IPS-11a (cell line): ENCODE measurements around the gene LHFPL6.
"Not testable (repeated sequence)": the region's sequence is repeated elsewhere in the genome, so short reads cannot be mapped to it uniquely, and the experiment has no call there.

Source experiments
- H3K4me3 ChIP-seq: one replicate; pipeline ENCODE4 v1.5.1; 2013; ENCODE audit warnings: low read depth, low read length, control low read depth

The LHFPL6 gene

DNA sequence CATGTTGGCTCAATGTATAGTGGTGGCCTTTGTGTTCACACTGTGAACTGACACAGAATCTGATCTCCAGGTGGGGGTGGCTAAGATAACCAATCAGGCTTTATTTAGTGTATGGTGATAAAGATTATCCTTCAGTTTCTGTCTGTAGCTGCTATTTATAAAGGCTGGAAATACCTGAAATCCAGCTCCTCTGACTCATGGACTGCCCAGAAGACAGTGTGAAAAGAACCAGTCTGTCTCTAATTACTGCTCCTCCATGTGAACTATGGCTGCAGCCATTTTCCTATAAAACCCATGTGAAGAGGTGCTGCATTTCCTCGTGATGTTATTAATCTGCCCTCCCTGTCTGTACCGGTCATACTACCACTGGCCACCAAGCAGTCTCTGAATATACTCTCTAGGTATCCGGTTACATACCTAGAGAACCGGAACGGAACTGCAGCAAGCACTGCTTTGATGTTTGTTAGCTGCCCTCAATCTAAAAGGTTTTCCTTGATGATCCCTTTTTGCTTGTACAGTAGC is 238.0 kb downstream of the LHFPL6 start:
- H3K4me3 ChIP-seq, result no peak overlapping the region

- H3K4me3 ChIP-seq, result no peak overlapping the region
These were observed 239.6 kb downstream of the LHFPL6 start for GRCh38 chr13:39363382-39363772.

- H3K4me3 ChIP-seq, result no peak overlapping the region
These were observed 240.2 kb downstream of the LHFPL6 start for GRCh38 chr13:39362652-39363381.

DNA sequence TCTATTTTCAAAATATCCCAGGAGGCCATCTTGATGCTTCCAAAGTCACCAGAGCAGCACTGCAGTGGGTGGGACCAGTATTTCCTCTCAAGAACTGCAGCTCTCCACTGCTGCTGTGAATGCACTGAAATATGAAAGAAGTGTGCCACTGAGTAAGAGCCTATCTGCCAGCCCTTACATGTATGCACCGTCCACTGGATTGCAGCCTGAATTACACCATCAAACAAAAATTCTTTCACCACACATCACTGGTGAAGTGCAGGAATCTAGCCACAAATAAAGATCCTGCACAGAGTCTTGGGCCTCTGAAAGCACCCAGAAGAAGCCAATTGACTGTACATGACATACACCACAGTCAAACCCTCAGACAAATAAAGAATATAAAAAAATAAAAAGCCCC is 249.0 kb downstream of the LHFPL6 start:
- no peak overlapping the region for H3K4me3 ChIP-seq

GRCh38 chr13:39350461-39350881 is 252.5 kb downstream of the LHFPL6 start:
- no peak overlapping the region for H3K4me3 ChIP-seq

GRCh38 chr13:39349391-39349960 is 253.5 kb downstream of the LHFPL6 start:
- H3K4me3 ChIP-seq, result no peak overlapping the region

- H3K4me3 ChIP-seq, result no peak overlapping the region
These were observed 254.8 kb downstream of the LHFPL6 start for GRCh38 chr13:39347926-39348901.

DNA sequence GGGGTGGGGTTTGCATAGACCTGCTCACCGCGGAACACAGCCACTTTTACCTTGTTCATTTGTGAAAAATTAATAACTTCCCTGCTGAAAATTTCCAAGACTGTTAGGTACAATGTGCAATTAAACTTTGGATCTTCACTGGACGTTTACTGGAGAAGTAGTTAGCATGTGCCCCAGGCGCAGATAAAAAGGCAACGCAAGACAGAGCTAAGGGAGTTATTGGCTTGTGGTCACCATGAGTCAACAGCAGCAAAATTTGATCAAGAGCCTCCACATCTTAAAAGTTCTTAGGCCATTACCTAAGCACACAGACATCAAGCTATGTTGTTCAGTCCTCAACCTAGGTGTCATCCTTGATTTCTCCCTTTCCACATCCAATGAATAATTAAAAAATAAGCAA is 257.0 kb downstream of the LHFPL6 start:
- H3K4me3 ChIP-seq, result no peak overlapping the region

DNA sequence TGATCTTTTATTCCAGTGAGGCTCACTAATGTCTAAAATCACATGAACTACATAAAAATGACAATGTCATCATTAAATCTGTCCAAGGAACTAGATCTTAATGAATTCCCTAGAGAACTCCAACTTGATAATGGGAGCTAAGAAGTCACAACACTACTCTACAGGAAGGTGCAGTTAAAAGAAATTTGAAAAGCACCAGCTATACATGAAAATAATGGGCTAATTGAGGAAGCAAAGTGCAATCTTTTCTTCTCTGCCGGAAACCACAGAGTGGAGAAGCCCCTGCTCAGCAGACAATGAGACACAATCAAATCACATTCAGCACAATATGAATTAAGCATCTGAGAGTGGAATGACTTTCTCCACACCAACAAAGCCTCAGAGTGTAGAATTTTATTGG is 261.7 kb downstream of the LHFPL6 start:
- H3K4me3 ChIP-seq, result no peak overlapping the region

DNA sequence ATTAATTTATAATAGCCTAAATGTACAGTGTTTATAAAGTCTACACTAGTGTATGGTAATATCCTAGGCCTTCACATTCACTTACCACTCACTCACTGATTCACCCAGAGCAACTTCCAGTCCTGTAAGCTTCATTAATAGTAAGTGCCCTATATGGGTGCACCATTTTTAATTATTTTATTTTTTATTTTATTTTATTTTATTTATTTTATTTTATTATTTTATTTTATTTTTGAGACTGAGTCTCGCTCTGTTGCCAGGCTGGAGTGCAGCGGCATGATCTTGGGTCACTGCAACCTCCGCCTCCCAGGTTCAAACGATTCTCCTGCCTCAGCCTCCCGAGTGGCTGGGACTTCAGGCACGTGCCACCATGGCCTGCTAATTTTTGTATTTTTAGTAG is 264.9 kb downstream of the LHFPL6 start:
- H3K4me3 ChIP-seq, result not testable (repeated sequence)

GRCh38 chr13:39336937-39337336 is 266.1 kb downstream of the LHFPL6 start:
- H3K4me3 ChIP-seq, result no peak overlapping the region

GRCh38 chr13:39336207-39336606 is 266.8 kb downstream of the LHFPL6 start:
- no peak overlapping the region for H3K4me3 ChIP-seq

DNA sequence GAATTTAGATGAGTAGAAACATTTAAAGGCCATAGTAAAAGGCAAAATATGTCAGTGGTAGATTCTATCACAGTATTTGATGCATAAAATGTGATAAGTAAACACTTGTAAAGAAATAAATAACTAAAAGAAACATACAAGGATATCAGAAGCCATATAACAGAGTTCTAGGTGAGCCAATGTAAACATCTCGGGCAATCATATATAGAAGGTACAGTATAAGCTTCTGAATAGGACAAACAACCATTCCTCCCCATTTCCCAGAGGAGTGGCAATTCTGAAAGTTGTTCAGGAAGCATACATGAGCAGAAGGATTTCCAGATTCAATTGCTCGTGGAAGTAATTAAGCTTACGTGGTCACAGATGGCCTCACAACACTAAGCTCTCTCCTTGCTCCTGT is 267.3 kb downstream of the LHFPL6 start:
- no peak overlapping the region for H3K4me3 ChIP-seq

GRCh38 chr13:39330504-39330903 is 272.5 kb downstream of the LHFPL6 start:
- H3K4me3 ChIP-seq, result no peak overlapping the region

DNA sequence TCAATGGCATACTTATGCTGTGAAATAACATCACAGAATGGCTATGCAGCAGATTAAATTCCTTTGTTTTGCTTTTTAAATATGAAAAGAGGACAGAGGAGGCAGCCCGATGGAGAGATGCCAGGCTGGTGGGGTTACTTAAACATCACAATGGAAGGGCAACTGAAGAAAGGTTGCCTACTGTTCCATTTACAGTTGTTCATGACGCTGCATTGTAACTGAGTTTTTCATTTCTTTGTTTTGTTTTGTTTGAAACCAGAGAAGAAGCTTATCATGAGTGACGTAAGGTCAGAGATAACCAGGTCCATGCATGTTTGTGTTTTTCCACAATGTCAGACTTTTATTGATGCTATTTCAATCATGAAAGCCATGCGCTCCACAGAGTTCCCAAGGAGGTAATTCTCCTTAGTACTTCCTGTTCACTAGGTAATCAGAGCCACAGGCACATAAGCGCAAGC is 273.8 kb downstream of the LHFPL6 start:
- no peak overlapping the region for H3K4me3 ChIP-seq

- H3K4me3 ChIP-seq, result no peak overlapping the region
These were observed 275.9 kb downstream of the LHFPL6 start for GRCh38 chr13:39327172-39327479.

DNA sequence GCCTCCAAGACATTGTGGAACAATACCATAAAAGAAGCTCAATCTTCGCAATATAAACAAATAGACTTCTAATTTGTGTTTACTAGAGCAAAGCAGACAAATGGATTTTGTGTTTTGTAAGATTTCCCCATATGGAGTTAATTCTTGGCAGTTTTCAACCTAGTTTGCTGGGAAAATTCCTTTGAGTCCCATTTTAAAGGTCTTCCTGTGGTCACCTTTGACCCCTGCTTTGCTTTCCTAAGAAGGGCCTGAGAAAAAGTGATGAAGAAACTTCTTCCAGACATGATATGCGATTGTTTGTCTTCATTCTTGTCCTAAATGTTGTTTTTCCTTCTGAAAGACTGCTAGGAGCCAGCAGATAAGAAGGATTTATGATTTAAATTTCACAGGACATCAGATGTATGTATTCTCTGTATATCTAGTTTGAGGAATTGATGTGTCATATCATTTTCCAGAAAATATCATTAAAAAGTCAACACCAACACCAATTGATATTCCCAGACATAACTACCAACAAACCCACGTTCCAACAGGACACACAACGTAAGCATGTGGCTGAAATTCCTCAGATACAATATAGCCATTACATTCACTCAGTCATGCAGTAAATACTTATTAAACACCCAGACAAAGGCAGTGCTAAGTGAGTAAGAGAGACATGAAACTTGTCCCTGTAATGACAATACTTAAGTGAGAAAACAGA is 276.4 kb downstream of the LHFPL6 start:
- no peak overlapping the region for H3K4me3 ChIP-seq

GRCh38 chr13:39324806-39325311 is 278.1 kb downstream of the LHFPL6 start:
- H3K4me3 ChIP-seq, result no peak overlapping the region

- no peak overlapping the region for H3K4me3 ChIP-seq
These were observed 280.0 kb downstream of the LHFPL6 start for GRCh38 chr13:39322836-39323585.

- H3K4me3 ChIP-seq, result no peak overlapping the region
These were observed 281.4 kb downstream of the LHFPL6 start for GRCh38 chr13:39321574-39321973.
